ENCODE data around the gene ACTL8. TPM values are rescaled to one million over a fixed set of nuclear protein-coding genes. Genes with fewer than 3 reads are reported as not detected.

The ACTL8 gene
- total RNA-seq, 3 donors from 2014 or later, result not detected

- no peak for TF ChIP-seq POLR2AphosphoS5 (IDR thresholded peaks at IDR 0.05)
- no peak for TF ChIP-seq POLR2A (IDR thresholded peaks at IDR 0.05)
- no peak for TF ChIP-seq CTCF (IDR thresholded peaks at IDR 0.05)
- intact Hi-C loops (cut with DNase I; ENCODE audit: low total_unique reads), result no loop called here
Observed at GRCh38 chr1:17802164-17802563, 47.0 kb downstream of the ACTL8 start.

GRCh38 chr1:17802945-17803344 lies 47.8 kb downstream of the ACTL8 start:
- no peaks in the 10 kb centered on the region for H3K36me3 ChIP-seq
- TF ChIP-seq POLR2AphosphoS5 (IDR thresholded peaks at IDR 0.05) (no peak), POLR2A (IDR thresholded peaks at IDR 0.05) (no peak), CTCF (IDR thresholded peaks at IDR 0.05) (no peak)

More at GRCh38 chr1:17802164-17802563, 47.0 kb downstream of the ACTL8 start:
- no peaks in the 10 kb centered on the region for H3K4me1 ChIP-seq
- no peak for DNase-seq (ENCODE audit: low spot score in 2 of 2)
- H3K27me3 ChIP-seq, result peaks cover 0 to 25% of the 10 kb centered on the region in 2 donors
- no peaks in the 10 kb centered on the region for H3K36me3 ChIP-seq
- H3K4me3 ChIP-seq, result no peak overlapping the region
- no peaks in the 10 kb centered on the region for H3K9me3 ChIP-seq
- no peak overlapping the region for H3K27ac ChIP-seq

GRCh38 chr1:17805869-17806684 lies 50.9 kb downstream of the ACTL8 start:
- TF ChIP-seq POLR2A (IDR thresholded peaks at IDR 0.05) (no peak), CTCF (IDR thresholded peaks at IDR 0.05) (no peak), POLR2AphosphoS5 (IDR thresholded peaks at IDR 0.05) (no peak)
- Histone ChIP-seq H3K27me3 (peaks cover 0 to 5% of the 10 kb centered on the region in 2 donors), H3K9me3 (no peaks in the 10 kb centered on the region), H3K36me3 (no peaks in the 10 kb centered on the region), H3K4me1 (no peaks in the 10 kb centered on the region), H3K27ac (no peak overlapping the region), H3K4me3 (no peak overlapping the region)
- DNase-seq (ENCODE audit: low spot score in 2 of 2), result no peak
- intact Hi-C loops (cut with DNase I; ENCODE audit: low total_unique reads), result no loop called here

More at GRCh38 chr1:17802945-17803344, 47.8 kb downstream of the ACTL8 start:
- H3K27me3 ChIP-seq, result peaks cover 0 to 18% of the 10 kb centered on the region in 2 donors
- H3K9me3 ChIP-seq, result no peaks in the 10 kb centered on the region
- H3K27ac ChIP-seq, result no peak overlapping the region
- no peak overlapping the region for H3K4me3 ChIP-seq
- no peak for DNase-seq (ENCODE audit: low spot score in 2 of 2)
- intact Hi-C loops (cut with DNase I; ENCODE audit: low total_unique reads), result no loop called here
- no peaks in the 10 kb centered on the region for H3K4me1 ChIP-seq

GRCh38 chr1:17808816-17809215 lies 53.7 kb downstream of the ACTL8 start:
- Histone ChIP-seq H3K9me3 (no peaks in the 10 kb centered on the region), H3K4me3 (no peak overlapping the region), H3K4me1 (no peaks in the 10 kb centered on the region), H3K27me3 (peaks cover 0 to 5% of the 10 kb centered on the region in 2 donors), H3K36me3 (no peaks in the 10 kb centered on the region), H3K27ac (no peak overlapping the region)
- no peak for DNase-seq (ENCODE audit: low spot score in 2 of 2)
- intact Hi-C loops (cut with DNase I; ENCODE audit: low total_unique reads), result no loop called here
- TF ChIP-seq POLR2A (IDR thresholded peaks at IDR 0.05), result no peak
- TF ChIP-seq POLR2AphosphoS5 (IDR thresholded peaks at IDR 0.05), result no peak
- TF ChIP-seq CTCF (IDR thresholded peaks at IDR 0.05), result no peak

GRCh38 chr1:17810668-17811067 lies 55.5 kb downstream of the ACTL8 start:
- H3K27me3 ChIP-seq, result peaks cover 0 to 5% of the 10 kb centered on the region in 2 donors
- H3K4me3 ChIP-seq, result no peak overlapping the region
- H3K36me3 ChIP-seq, result no peaks in the 10 kb centered on the region
- DNase-seq (ENCODE audit: low spot score in 2 of 2), result no peak
- no peaks in the 10 kb centered on the region for H3K4me1 ChIP-seq
- no peak for TF ChIP-seq POLR2A (IDR thresholded peaks at IDR 0.05)
- no peak for TF ChIP-seq CTCF (IDR thresholded peaks at IDR 0.05)
- no peak for TF ChIP-seq POLR2AphosphoS5 (IDR thresholded peaks at IDR 0.05)
- intact Hi-C loops (cut with DNase I; ENCODE audit: low total_unique reads), result no loop called here
- H3K27ac ChIP-seq, result no peak overlapping the region
- H3K9me3 ChIP-seq, result peaks cover 0 to 16% of the 10 kb centered on the region in 2 donors
